A549 (cell line): ENCODE data around the gene ZFP28.

Source experiments
- CTCF ChIP-seq: fragments of >200 bp; sonication (Bioruptor Twin); formaldehyde crosslinking; IDR thresholded peaks from 3 replicates; pipeline ENCODE4 v1.5.1; 2016
- POLR2A ChIP-seq: IDR thresholded peaks from 2 replicates; pipeline ENCODE4 v1.6.1; 2012; ENCODE audit warnings: mild to moderate bottlenecking, low read length
- USF2 ChIP-seq: fragments of 450-650 bp; IDR thresholded peaks from 2 replicates; pipeline ENCODE4 v1.6.1; 2014; ENCODE audit warnings: antibody characterized with exemption

- no peak for TF ChIP-seq POLR2A
- TF ChIP-seq CTCF: no peak
- TF ChIP-seq USF2: no peak
Measured at GRCh38 chr19:56525214-56525860, 13.4 kb upstream of the ZFP28 start.
